H1 (cell line): Measurements from ENCODE around the gene GSC. TPM values are rescaled to one million over a fixed set of nuclear protein-coding genes. Genes with fewer than 3 reads are reported as not detected.

ENCODE experiments used
- CTCF ChIA-PET: fragments of 300-600 bp; sonication (Branson Sonifier 250); formaldehyde crosslinking; loops from one replicate; lab custom pipeline; 2021; ENCODE audit not compliant: partially characterized antibody; lab: Charles Lee
- POLR2A ChIA-PET: fragments of 300-600 bp; sonication (Branson Sonifier 250); formaldehyde crosslinking; loops from one replicate; lab custom pipeline; 2021; ENCODE audit warnings: inconsistent platforms; ENCODE audit not compliant: partially characterized antibody; lab: Charles Lee
- DNase-seq, 2 experiments: peaks; one replicate each; pipeline versions ENCODE4 v3.0.0 to v3.0.0-alpha.2; 2010 to 2022; ENCODE audit warnings: low spot score in 2 of 2, low read depth in 1 of 2, mixed read lengths in 1 of 2
- FAIRE-seq: peaks from 2 replicates; lab custom pipeline; 2011; peaks lifted over from hg19 to GRCh38; lab: Jason Lieb, UNC
- H2AFZ ChIP-seq: 2 replicates; pipeline ENCODE4 v1.8.1; 2012; ENCODE audit warnings: low read length, inconsistent platforms
- H2AK5ac ChIP-seq: 2 replicates; pipeline ENCODE4 v1.6.1; 2013; ENCODE audit warnings: low read depth, low read length
- H2BK120ac ChIP-seq: replicated peaks from 2 replicates; pipeline ENCODE3; 2013; ENCODE audit warnings: low read depth, low read length, inconsistent platforms
- H2BK12ac ChIP-seq: 2 replicates; pipeline ENCODE4 v1.6.1; 2013; ENCODE audit warnings: low read depth, low read length
- H2BK15ac ChIP-seq: 2 replicates; pipeline ENCODE4 v1.6.1; 2013; ENCODE audit warnings: low read length
- H2BK20ac ChIP-seq: 2 replicates; pipeline ENCODE4 v1.6.1; 2013; ENCODE audit warnings: low read length
- H2BK5ac ChIP-seq: 2 replicates; pipeline ENCODE4 v1.6.1; 2013; ENCODE audit warnings: low read depth, low read length
- H3K14ac ChIP-seq: 2 replicates; pipeline ENCODE4 v1.6.1; 2013; ENCODE audit warnings: inconsistent platforms; ENCODE audit not compliant: insufficient read length
- H3K18ac ChIP-seq: 2 replicates; pipeline ENCODE4 v1.6.1; 2013; ENCODE audit warnings: low read length; ENCODE audit errors: extremely low read depth
- H3K23ac ChIP-seq: 2 replicates; pipeline ENCODE4 v1.6.1; 2013; ENCODE audit warnings: inconsistent platforms; ENCODE audit not compliant: insufficient read length
- H3K23me2 ChIP-seq: 2 replicates; pipeline ENCODE4 v1.6.1; 2013; ENCODE audit warnings: low read depth, low read length
- H3K27ac ChIP-seq: 2 replicates; pipeline ENCODE4 v1.6.1; 2011; ENCODE audit warnings: low read depth, low read length, inconsistent platforms
- H3K27me3 ChIP-seq, 4 experiments: replicated peaks in 1 of 4; 1 replicate in 1 of 4; 2 replicates in 3 of 4; pipeline versions ENCODE4 v1.6.1 to v1.8.1; 2011 to 2013; ENCODE audit warnings: low read length in 3 of 4, mild to moderate bottlenecking in 3 of 4, inconsistent platforms in 2 of 4, mixed read lengths in 2 of 4, moderate library complexity in 1 of 4; ENCODE audit not compliant: control insufficient read depth in 3 of 4, insufficient read depth in 3 of 4; ENCODE audit errors: extremely low read depth in 1 of 4
- H3K36me3 ChIP-seq, 4 experiments: 2 replicates each; pipeline versions ENCODE4 v1.6.1 to v1.8.1; 2011 to 2013; ENCODE audit warnings: mild to moderate bottlenecking in 4 of 4, low read length in 3 of 4, moderate library complexity in 2 of 4, control low read depth in 1 of 4, inconsistent platforms in 1 of 4; ENCODE audit not compliant: insufficient read depth in 4 of 4, control insufficient read depth in 2 of 4
- H3K4ac ChIP-seq: replicated peaks from 2 replicates; pipeline ENCODE3; 2013; ENCODE audit warnings: low read length, low read depth, mixed read lengths, inconsistent platforms; ENCODE audit not compliant: insufficient read length
- H3K4me1 ChIP-seq, 4 experiments: replicated peaks in 1 of 4; 1 replicate in 1 of 4; 2 replicates in 3 of 4; pipeline versions ENCODE4 v1.6.1 to v1.8.1; 2011 to 2013; ENCODE audit warnings: low read length in 3 of 4, inconsistent platforms in 2 of 4, mixed read lengths in 1 of 4; ENCODE audit not compliant: insufficient read depth in 4 of 4, control insufficient read depth in 3 of 4
- H3K4me2 ChIP-seq, 2 experiments: 2 replicates each; pipeline versions ENCODE4 v1.6.1 to v1.8.1; 2011 to 2013; ENCODE audit warnings: low read depth in 2 of 2, low read length in 2 of 2, control low read depth in 1 of 2, inconsistent platforms in 1 of 2, mild to moderate bottlenecking in 1 of 2; ENCODE audit not compliant: insufficient read depth in 1 of 2
- H3K4me3 ChIP-seq, 4 experiments: fragments of 200-600, 300-600 bp in 1 of 4; sonication (generic), shearing (Covaris generic), sonication (Bioruptor Twin) in 1 of 4; 2 replicates each; pipeline versions ENCODE4 v1.5.1 to v1.8.1; 2011 to 2016; ENCODE audit warnings: low read length in 4 of 4, low read depth in 3 of 4, control low read depth in 2 of 4, inconsistent platforms in 2 of 4, mild to moderate bottlenecking in 2 of 4, mixed read lengths in 1 of 4, moderate library complexity in 1 of 4; ENCODE audit not compliant: insufficient read depth in 2 of 4; ENCODE audit errors: extremely low read depth in 1 of 4
- H3K56ac ChIP-seq: replicated peaks from 2 replicates; pipeline ENCODE3; 2013; ENCODE audit warnings: low read depth, mild to moderate bottlenecking, mixed read lengths, low read length, inconsistent platforms; ENCODE audit not compliant: insufficient read length
- H3K79me1 ChIP-seq: 2 replicates; pipeline ENCODE4 v1.6.1; 2013; ENCODE audit warnings: low read depth, low read length, control low read depth
- H3K79me2 ChIP-seq, 2 experiments: 2 replicates each; pipeline versions ENCODE4 v1.6.1 to v1.8.1; 2012 to 2013; ENCODE audit warnings: low read length in 2 of 2, mild to moderate bottlenecking in 2 of 2, inconsistent platforms in 1 of 2; ENCODE audit not compliant: insufficient read depth in 2 of 2, control insufficient read depth in 1 of 2
- H3K9ac ChIP-seq, 4 experiments: replicated peaks in 1 of 4; 1 replicate in 1 of 4; 2 replicates in 3 of 4; pipeline versions ENCODE4 v1.6.1 to v1.8.1; 2011 to 2013; ENCODE audit warnings: low read depth in 3 of 4, low read length in 3 of 4, control low read depth in 2 of 4, mild to moderate bottlenecking in 2 of 4, moderate library complexity in 2 of 4, inconsistent platforms in 1 of 4; ENCODE audit errors: extremely low read depth in 1 of 4
- H3K9me3 ChIP-seq, 2 experiments: 2 replicates each; pipeline versions ENCODE4 v1.6.1 to v1.8.1; 2012 to 2013; ENCODE audit warnings: mild to moderate bottlenecking in 2 of 2, moderate library complexity in 2 of 2, control low read depth in 1 of 2, inconsistent platforms in 1 of 2, low read depth in 1 of 2, low read length in 1 of 2, mixed read lengths in 1 of 2; ENCODE audit not compliant: insufficient read depth in 2 of 2
- H4K20me1 ChIP-seq, 2 experiments: replicated peaks in 1 of 2; 2 replicates each; pipeline versions ENCODE3 to v1.8.1; 2011 to 2013; ENCODE audit warnings: inconsistent platforms in 2 of 2, low read length in 2 of 2, mild to moderate bottlenecking in 1 of 2; ENCODE audit not compliant: insufficient read depth in 2 of 2, control insufficient read depth in 1 of 2
- H4K5ac ChIP-seq: 2 replicates; pipeline ENCODE4 v1.6.1; 2013; ENCODE audit warnings: low read length, low read depth, mixed read lengths, inconsistent platforms; ENCODE audit not compliant: insufficient read length
- H4K8ac ChIP-seq: 2 replicates; pipeline ENCODE4 v1.8.0; 2013; ENCODE audit warnings: mild to moderate bottlenecking, moderate library complexity, low read length, inconsistent platforms; ENCODE audit not compliant: insufficient read depth; ENCODE audit errors: extremely low read depth
- H4K91ac ChIP-seq: replicated peaks from 2 replicates; pipeline ENCODE3; 2013; ENCODE audit warnings: low read length, mixed read lengths, inconsistent platforms; ENCODE audit not compliant: insufficient read length
- GABPA ChIP-seq: IDR thresholded peaks from 2 replicates; pipeline ENCODE4 v1.6.1; 2011; ENCODE audit warnings: mild to moderate bottlenecking, low read length, moderate library complexity, borderline replicate concordance; ENCODE audit not compliant: insufficient read depth
- POLR2A ChIP-seq, 2 experiments: IDR thresholded peaks; 1 replicate in 1 of 2; 2 replicates in 1 of 2; pipeline ENCODE4 v1.6.1; 2011; ENCODE audit warnings: low read depth in 2 of 2, low read length in 2 of 2, mild to moderate bottlenecking in 2 of 2; ENCODE audit errors: control extremely low read depth in 1 of 2
- YY1 ChIP-seq: IDR thresholded peaks from 2 replicates; pipeline ENCODE4 v1.6.1; 2011; ENCODE audit warnings: low read depth, mild to moderate bottlenecking, low read length
- WGBS, 2 experiments: shearing (Covaris generic) in 1 of 2; methylation state at CpG; one replicate each; pipeline versions ENCODE4 v1.1.6 to v1.1.7; 2013 to 2015; ENCODE audit warnings: low lambda C conversion rate in 2 of 2, mixed read lengths in 2 of 2, inconsistent platforms in 1 of 2, low coverage in 1 of 2, missing lambda C conversion rate in 1 of 2; ENCODE audit not compliant: insufficient replicate concordance in 2 of 2, insufficient coverage in 1 of 2, insufficient read length in 1 of 2; ENCODE audit errors: extremely low coverage in 1 of 2, missing lambda C conversion rate in 1 of 2; 5-methylcytosine and 5-hydroxymethylcytosine counted together
- polyA plus RNA-seq, 7 experiments: library from polyadenylated mRNA; depleted of rRNA in 3 of 7; stranded (reverse) in 5 of 7; unstranded in 2 of 7; fragments of >200 nt in 5 of 7; fragments of 200-250 nt in 2 of 7; gene quantifications; 1 replicate in 5 of 7; 2 replicates in 1 of 7; 4 replicates in 1 of 7; pipeline versions ENCODE4 v1.2.1 to v1.2.3, GENCODE V29; 2011 to 2013; ENCODE audit warnings: missing spikeins in 2 of 7, mixed read lengths in 2 of 7
- total RNA-seq: library from RNA; stranded (reverse); fragmentation: NEBNext Ultra II Directional; extraction: Animal tissue kit (Norgen Biotek cat#: 25700); gene quantifications from 2 replicates; pipeline ENCODE4 v1.2.1, GENCODE V29; 2021
- TF ChIP-seq, protein P1 (sequence below): IDR thresholded peaks from 2 replicates; pipeline ENCODE4 v1.6.1; 2011; ENCODE audit warnings: low read length, improper control_type of control experiment
- TF ChIP-seq, protein P2 (sequence below), 3 experiments: IDR thresholded peaks; 1 replicate in 2 of 3; 2 replicates in 1 of 3; pipeline versions ENCODE4 v1.5.1 to v1.6.1; 2011; ENCODE audit warnings: low read length in 3 of 3, mild to moderate bottlenecking in 3 of 3, inconsistent platforms in 2 of 3, low read depth in 1 of 3, moderate library complexity in 1 of 3; ENCODE audit not compliant: insufficient read depth in 1 of 3; ENCODE audit errors: control extremely low read depth in 1 of 3

Gene GSC
- total and polyA plus RNA-seq, 2 of the 8 experiments (the other 6 are each of a cell fraction or from before 2014, with no cell fraction given): 0.17 to 0.54 TPM

DNA sequence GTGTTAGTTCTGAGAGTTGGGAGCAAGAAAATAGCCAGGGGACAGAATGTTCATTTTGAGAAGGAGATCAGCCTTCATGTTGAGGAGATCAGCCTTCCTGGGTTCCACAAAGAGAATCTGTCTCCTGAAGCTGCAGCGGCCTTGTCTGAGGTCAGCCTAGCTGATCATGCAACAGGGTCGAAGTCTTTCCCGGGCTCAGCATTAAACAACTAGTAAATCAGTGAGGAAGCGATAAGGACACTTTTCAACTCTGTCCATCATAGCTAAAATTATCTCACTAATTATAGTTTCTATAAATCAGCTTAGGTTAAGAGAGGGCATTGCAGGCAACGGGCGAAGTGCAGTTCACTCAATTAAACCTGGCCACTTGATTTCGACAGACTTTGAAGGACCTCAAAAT, 7.5 kb downstream of the GSC start:
- Histone ChIP-seq H3K79me1 (no peaks in the 10 kb centered on the region), H3K56ac (no peak overlapping the region), H3K79me2 (no peaks in the 10 kb centered on the region), H2BK20ac (no peak overlapping the region), H3K4ac (no peak overlapping the region), H3K36me3 (no peaks in the 10 kb centered on the region), H3K23ac (no peak overlapping the region), H4K8ac (no peak overlapping the region), H3K27ac (no peak overlapping the region), H4K20me1 (peaks cover 3 to 8% of the 10 kb centered on the region in 2 experiments), H2BK15ac (no peak overlapping the region), H2AFZ (no peak overlapping the region), H2BK5ac (no peak overlapping the region), H3K23me2 (peaks cover 2% of the 10 kb centered on the region; the same call in 1 of the 2 replicates), H3K4me2 (no peak overlapping the region), H2AK5ac (no peak overlapping the region), H3K9me3 (no peaks in the 10 kb centered on the region), H3K18ac (no peak overlapping the region), H3K9ac (no peak overlapping the region), H3K27me3 (peaks cover 22 to 46% (median 35%) of the 10 kb centered on the region in 4 experiments), H2BK12ac (no peak overlapping the region), H3K14ac (no peak overlapping the region), H3K4me1 (peaks cover 2 to 9% (median 5%) of the 10 kb centered on the region in 4 experiments), H3K4me3 (no peak overlapping the region), H4K5ac (no peak overlapping the region), H2BK120ac (no peak overlapping the region), H4K91ac (no peak overlapping the region)
- DNase-seq (no peak), FAIRE-seq (no peak)
- CTCF ChIA-PET: interaction anchor here (0.8 to 6.6 kb wide), 6 partner anchors 13 to 74 kb away, joined by 3 to 38 read pairs (median 3); no protein-coding TSS in a partner anchor
- POLR2A ChIA-PET: interaction anchor here (0.5 to 1.1 kb wide), 2 partner anchors 11 to 60 kb away, joined by 3 to 4 read pairs; no protein-coding TSS in a partner anchor
- WGBS, 2 experiments: 92% methylated on average over 7 of the region's 7 CpGs; no CpG with 5 or more reads in 1 of the 2 experiments
- TF ChIP-seq POLR2A (IDR thresholded peaks at IDR 0.05; ENCODE audit: control extremely low read depth in 1 of 2, low read depth in 2 of 2, low read length in 2 of 2) (no peak), GABPA (no peak), YY1 (no peak)
- TF ChIP-seq, protein P1, sequence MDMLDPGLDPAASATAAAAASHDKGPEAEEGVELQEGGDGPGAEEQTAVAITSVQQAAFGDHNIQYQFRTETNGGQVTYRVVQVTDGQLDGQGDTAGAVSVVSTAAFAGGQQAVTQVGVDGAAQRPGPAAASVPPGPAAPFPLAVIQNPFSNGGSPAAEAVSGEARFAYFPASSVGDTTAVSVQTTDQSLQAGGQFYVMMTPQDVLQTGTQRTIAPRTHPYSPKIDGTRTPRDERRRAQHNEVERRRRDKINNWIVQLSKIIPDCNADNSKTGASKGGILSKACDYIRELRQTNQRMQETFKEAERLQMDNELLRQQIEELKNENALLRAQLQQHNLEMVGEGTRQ: no peak
- TF ChIP-seq, protein P2, sequence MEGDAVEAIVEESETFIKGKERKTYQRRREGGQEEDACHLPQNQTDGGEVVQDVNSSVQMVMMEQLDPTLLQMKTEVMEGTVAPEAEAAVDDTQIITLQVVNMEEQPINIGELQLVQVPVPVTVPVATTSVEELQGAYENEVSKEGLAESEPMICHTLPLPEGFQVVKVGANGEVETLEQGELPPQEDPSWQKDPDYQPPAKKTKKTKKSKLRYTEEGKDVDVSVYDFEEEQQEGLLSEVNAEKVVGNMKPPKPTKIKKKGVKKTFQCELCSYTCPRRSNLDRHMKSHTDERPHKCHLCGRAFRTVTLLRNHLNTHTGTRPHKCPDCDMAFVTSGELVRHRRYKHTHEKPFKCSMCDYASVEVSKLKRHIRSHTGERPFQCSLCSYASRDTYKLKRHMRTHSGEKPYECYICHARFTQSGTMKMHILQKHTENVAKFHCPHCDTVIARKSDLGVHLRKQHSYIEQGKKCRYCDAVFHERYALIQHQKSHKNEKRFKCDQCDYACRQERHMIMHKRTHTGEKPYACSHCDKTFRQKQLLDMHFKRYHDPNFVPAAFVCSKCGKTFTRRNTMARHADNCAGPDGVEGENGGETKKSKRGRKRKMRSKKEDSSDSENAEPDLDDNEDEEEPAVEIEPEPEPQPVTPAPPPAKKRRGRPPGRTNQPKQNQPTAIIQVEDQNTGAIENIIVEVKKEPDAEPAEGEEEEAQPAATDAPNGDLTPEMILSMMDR (IDR thresholded peaks at IDR 0.05; ENCODE audit: control extremely low read depth in 1 of 3, insufficient read depth in 1 of 3, low read depth in 1 of 3, low read length in 3 of 3): no peak
